HG03354 (cell line): ENCODE results near the gene ANXA6.

Source experiments
- ATAC-seq: cut with Tn5 transposase; IDR thresholded peaks from one replicate; pipeline ENCODE4 v1.9.1; 2021; ENCODE audit warnings: mild to moderate bottlenecking; ENCODE audit not compliant: unreplicated experiment, poor library complexity, severe bottlenecking

ANXA6 gene

GRCh38 chr5:151155775-151156506, 1.6 kb downstream of the ANXA6 start:
- peak; percentile 25 for ATAC-seq

DNA sequence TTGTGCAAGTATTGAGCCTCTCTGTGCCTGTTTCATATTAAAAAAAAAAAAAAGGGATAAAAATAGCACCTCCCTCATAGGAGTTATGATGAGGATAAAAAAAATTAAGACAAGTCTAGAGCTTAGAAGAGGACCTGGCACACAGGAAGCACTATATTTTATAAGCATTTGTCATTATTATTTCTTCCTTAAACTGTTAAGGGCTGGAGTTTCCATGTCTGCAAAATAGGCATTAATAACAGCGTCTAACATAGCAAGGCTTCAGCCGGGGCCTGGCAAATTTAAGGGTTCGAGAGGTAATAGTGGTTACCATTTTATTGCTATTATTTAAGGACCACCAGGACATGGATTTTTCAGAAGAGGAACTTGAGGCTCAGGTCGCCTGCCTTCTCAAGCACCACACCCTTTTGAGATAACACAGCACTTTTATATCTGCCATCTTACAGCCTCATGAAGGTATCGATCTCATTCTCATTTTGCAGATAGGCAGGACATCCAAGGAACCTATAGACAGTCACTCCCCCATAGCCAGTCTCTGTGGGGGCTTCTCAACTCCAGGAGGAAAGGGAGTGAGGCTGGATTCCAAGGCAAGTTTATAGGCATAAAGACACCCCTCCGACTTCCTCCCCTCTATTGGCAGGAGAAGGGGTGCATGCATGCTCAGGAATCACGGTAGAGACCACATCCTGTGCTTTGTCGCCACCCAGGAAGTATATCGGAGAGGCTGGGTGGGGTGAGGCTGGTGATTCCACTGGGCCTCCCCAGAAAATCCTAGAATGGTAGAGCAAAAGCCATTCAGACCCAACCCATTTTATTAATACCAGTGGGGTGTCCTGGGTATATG, 2.4 kb downstream of the ANXA6 start:
- ATAC-seq: peak; percentile 27

DNA sequence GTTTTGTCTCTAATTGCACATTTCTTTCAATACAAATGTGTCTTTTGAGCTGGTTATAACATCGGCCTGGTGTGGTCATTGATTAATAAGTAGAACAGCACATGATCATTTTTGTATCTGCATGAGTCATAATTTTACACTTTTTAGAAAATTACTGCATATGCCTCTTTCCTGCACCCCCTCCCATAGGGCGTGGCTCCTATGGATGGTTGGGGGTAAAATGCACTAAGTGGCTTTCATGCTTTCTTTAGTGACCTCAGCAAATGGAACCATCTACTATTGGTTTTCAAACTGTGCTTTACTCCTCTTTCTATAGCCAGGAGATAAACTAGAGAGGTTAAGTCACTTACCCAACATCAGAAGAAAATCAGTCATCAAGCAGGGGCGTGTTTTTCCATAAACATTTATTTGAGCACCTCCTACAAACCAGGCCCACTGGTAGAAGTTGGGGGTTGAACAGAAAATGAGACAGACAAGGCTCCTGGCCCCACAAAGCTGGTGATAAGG, 3.8 kb downstream of the ANXA6 start:
- peak; percentile 8 for ATAC-seq

- ATAC-seq: no peak
These were observed 4.3 kb downstream of the ANXA6 start for GRCh38 chr5:151153300-151153699.

GRCh38 chr5:151151793-151152192, 5.8 kb downstream of the ANXA6 start:
- peak; percentile 38 for ATAC-seq

DNA sequence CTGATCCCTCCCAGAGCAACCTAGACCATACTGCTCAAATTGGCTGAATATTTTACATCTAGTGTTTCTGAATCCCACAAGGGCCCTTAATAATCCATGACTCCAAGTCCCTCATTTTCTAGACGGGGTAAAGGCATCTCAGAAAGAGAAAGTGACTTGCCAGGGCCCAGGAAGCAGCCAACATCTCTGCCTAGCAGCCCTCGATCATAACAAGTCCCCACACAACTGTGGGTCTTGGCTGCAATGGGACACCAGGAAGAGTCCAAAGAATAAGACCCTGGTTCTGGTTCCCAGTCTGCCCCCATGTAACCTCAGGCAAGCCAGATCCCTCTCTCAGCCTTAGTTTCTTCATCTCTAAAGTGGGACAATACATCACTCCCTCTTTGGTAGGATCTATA, 6.3 kb downstream of the ANXA6 start:
- no peak for ATAC-seq

GRCh38 chr5:151150471-151151262, 6.9 kb downstream of the ANXA6 start:
- ATAC-seq: peak; percentile 60

- ATAC-seq: no peak
These were observed 9.0 kb downstream of the ANXA6 start for GRCh38 chr5:151148583-151148982.

DNA sequence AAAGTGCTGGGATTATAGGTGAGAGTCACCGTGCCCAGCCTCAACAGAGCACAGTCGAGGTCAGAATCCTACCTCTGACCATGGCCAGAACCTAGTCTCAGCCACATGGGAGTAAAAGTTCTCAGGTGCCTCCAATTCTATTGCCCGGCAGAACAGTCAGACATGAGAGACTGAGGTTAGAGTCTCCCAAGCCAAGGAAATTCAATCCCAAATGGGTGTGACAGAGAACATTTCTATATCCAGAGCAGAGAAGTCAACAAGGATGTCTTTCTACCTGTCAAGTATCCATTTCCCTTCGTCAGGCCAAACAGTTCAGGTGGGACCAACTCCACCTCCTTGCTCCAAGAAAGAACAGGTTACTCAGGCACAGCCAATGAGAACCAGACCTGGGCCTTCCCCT, 10.5 kb downstream of the ANXA6 start:
- no peak for ATAC-seq

- ATAC-seq: no peak
These were observed 11.5 kb downstream of the ANXA6 start for GRCh38 chr5:151146061-151146460.

DNA sequence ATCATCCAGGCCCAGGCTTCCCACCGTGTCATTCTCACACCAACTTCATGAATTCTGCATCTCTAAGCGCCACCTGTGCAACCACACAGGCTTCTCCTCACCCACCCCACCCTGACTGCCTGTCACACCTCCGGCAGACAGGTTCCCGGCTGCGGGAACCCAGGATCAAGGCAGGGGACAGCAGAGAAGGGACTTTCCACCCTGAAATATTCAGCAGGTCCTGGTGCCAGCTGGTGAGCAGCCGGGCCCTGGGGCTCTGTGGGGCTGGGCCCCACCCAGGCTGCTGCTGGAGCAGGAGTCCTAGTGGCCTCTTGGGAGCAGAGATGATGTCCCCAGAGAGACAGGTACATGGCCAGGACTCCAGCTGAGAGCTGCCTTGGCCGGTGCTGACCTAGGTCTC, 12.7 kb downstream of the ANXA6 start:
- ATAC-seq: no peak

DNA sequence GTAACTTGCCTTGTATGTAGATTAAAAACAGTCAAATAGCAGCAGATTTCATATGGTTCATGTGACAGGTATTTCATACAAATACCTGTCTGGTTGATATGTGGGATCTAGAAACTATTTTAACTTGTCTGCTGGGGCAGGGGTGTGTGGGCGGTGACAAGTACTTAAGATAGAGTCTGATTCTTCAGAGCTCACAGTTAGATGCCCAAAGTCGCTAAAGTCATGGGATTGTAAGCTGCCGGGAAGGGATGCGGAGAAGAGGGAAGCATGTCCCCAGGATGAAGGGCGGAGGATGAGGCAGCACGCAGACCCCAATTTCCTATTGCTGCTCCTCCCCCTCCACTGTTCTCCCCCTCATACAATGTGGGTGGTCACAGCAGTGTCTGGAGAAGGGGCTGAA, 13.3 kb downstream of the ANXA6 start:
- no peak for ATAC-seq

DNA sequence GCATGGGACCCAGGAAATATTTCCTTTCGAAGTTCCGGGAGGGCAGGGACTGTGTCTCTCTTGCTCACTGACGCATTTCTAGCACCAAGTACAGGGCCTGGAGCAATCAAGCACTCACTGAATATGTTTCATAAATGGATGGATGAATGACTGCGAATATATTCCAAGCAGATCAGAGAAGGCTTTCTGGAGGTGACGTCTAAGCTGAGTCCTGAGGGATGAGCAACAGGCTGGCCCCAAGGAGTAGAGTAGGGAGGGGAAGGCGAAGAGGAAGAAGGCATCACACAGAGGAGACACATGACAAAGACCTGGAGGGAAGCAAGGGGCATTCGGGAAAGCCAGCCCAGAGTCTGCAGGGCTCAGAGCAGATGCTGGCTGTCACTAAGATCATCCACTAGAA, 13.9 kb downstream of the ANXA6 start:
- no peak for ATAC-seq

- no peak for ATAC-seq
These were observed 14.6 kb downstream of the ANXA6 start for GRCh38 chr5:151142933-151143332.

- ATAC-seq: peak; percentile 86
These were observed 16.0 kb downstream of the ANXA6 start for GRCh38 chr5:151141535-151141934.

DNA sequence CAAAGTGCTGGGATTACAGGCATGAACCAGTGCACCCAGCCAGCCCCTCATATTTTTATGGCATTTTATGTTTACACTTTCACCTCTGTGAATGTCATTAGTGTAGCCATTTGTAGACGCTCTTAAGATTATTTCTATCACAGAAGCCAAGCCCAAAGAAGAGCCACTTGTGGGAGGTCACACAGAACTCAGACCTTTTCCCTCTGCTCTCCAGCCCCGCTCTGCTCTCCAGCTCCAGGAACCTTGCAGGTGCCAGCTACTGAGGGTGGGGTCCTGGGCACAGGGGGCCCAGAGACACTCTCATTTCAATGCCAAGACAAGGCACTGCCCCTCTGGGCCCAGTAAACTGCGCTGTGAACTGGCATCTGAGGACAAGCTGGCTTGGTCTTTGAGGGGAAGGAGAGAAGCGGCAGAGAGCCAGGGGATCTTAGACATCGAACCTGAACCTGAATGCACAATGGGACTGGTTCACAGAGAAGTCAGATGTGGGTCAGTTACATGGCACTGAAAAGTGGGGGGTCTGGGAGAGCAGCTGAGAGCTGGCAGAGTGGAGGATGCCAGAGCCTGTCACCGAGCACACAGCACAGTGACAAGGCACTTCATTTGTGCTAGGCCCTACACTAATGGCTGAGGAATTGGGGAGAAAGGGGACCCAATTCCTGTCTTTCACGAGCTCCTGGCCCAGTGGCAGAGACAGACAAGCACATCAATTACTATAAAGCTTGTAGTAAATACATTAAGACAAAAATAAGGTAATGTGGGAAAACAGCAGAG, 16.7 kb downstream of the ANXA6 start:
- no peak for ATAC-seq

DNA sequence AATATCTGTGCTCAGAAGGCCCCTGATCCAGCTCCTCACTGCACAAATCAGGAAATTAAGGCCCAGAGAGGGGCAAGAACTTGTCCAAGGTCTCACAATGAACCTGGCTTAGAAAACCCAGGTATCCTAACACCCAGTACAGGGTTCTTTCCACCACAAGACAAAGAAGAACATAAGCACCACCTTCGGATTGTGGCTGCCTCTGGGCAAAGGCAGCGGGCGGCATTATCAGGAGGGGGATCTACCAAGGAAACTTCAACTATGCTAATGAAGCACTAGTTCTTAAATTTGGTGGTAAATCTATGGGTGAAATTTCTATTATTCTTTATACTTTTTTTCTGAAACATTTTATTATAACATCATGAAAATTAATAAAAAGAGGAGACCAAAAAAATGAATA, 17.9 kb downstream of the ANXA6 start:
- no peak for ATAC-seq

DNA sequence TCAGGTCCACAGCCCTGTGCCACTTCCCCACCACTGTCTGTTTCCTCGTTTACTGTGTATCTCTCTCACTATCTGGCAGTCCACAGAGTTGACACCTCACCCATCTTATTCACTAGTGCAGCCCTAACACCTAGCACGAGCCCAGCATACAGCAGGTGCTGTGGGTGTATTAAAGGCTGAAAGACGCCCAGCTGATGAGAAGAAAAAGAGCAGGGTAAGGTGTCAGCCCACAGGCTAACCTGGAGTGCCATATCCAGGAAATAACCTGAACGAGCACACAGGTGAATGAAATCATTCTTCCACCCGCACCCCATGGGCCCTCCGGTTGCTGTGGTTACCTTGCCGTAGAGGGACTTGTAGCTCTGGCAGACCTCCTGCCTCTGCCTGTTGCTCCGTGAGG, 18.6 kb downstream of the ANXA6 start:
- ATAC-seq: no peak

DNA sequence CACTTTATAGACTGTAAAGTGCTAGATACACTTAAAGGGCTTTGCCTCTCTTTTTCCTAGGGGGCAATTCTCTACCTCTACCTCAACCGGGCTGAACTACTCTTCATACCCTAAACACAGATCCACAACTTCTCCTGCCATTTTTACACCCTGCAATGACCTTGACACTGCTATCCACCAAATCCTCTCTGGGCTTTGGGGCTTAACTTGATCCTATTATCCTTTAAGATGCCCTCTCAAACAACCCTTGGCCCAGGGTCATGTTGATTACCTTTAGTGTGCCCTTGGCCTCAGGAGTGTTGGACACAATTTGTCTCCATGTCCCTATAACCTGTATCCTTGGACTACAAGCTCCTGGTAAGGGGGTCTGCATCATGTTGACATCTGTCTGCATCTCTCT, 19.5 kb downstream of the ANXA6 start:
- no peak for ATAC-seq
